ENCODE measurements around the gene TGFBR2. TPM values are rescaled to one million over a fixed set of nuclear protein-coding genes. Genes with fewer than 3 reads are reported as not detected.

Gene TGFBR2
- total RNA-seq, 1 experiment from 2014 or later, result 22.5 TPM

DNA sequence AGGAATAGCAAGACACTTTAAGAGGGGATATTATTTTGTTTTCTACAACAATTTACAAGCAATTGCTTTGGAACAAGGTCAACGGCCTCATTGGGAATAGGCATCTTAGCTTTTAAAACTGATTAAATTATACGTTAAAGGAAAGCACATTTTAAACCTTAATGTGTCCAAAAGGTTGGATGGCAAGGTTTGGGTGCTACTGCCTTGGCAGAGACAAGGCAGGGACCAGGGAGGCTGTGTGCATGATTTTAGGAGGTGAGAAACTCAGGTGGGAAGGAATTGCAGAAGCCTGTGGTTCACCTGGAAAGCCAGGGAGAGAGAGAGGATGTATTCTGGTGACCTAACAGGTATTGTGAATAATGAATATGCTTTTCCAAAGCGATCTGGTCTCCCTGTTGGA is 54.3 kb downstream of the TGFBR2 start:
- no peaks in the 10 kb centered on the region for H3K27me3 ChIP-seq (ENCODE audit: insufficient read depth, low read length)
- TF ChIP-seq EZH2 (IDR thresholded peaks at IDR 0.05), result no peak
- no peak for TF ChIP-seq CBX3 (IDR thresholded peaks at IDR 0.05; ENCODE audit: low read depth)
- no peak for TF ChIP-seq FOSL1 (IDR thresholded peaks at IDR 0.05; ENCODE audit: low read depth)
- no peak for TF ChIP-seq EZH2phosphoT487 (IDR thresholded peaks at IDR 0.05; ENCODE audit: borderline replicate concordance)
- TF ChIP-seq, protein P1, sequence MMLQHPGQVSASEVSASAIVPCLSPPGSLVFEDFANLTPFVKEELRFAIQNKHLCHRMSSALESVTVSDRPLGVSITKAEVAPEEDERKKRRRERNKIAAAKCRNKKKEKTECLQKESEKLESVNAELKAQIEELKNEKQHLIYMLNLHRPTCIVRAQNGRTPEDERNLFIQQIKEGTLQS (IDR thresholded peaks at IDR 0.05), result no peak
- no peak for TF ChIP-seq TCF7L2 (IDR thresholded peaks at IDR 0.05; ENCODE audit: borderline replicate concordance, extremely low read depth, insufficient read depth, insufficient read length)
- no peak for TF ChIP-seq SP1 (IDR thresholded peaks at IDR 0.05; ENCODE audit: low read depth)
- no peak for TF ChIP-seq ZFX (IDR thresholded peaks at IDR 0.05)
- TF ChIP-seq POLR2A (IDR thresholded peaks at IDR 0.05; ENCODE audit: borderline replicate concordance, extremely low read depth, insufficient read depth, insufficient read length), result no peak
- TF ChIP-seq YY1 (IDR thresholded peaks at IDR 0.05; ENCODE audit: extremely low read depth, insufficient replicate concordance, low read depth, low read length), result no peak
- ATAC-seq (no peak), DNase-seq (ENCODE audit: low read depth, low spot score) (no peak)
- intact Hi-C loops (cut with micrococcal nuclease), result no loop called here
- BruUV-seq (replicated peaks), result no TSS peak
- peaks cover 9 to 41% of the 10 kb centered on the region in 2 experiments; a peak in 3 of 4 replicates for H3K36me3 ChIP-seq (ENCODE audit: control insufficient read depth in 1 of 2, insufficient read depth in 2 of 2, low read length in 2 of 2)
- peaks cover 88% of the 10 kb centered on the region for H3K79me2 ChIP-seq (ENCODE audit: insufficient read depth, low read length)
- CTCF ChIA-PET, result no interaction called here
- peaks cover 6% of the 10 kb centered on the region for H4K20me1 ChIP-seq (ENCODE audit: insufficient read depth)
- no peak overlapping the region for H2AFZ ChIP-seq (ENCODE audit: low read depth, low read length, poor library complexity, severe bottlenecking)
- no peaks in the 10 kb centered on the region for H3K9me2 ChIP-seq (ENCODE audit: insufficient read depth)
- RAD21 ChIA-PET (ENCODE audit: low non-redundant PET in 1 of 2, low total read pairs in 2 of 2, uncharacterized antibody in 2 of 2, unreplicated experiment in 2 of 2), result no interaction called here
- no peak overlapping the region for H3K4me3 ChIP-seq (replicated peaks in 1 of 2; ENCODE audit: low read depth in 1 of 2, low read length in 2 of 2)
- peak overlapping the region; percentile 85 for H3K4me2 ChIP-seq (ENCODE audit: low read length)
- peak overlapping the region; percentile 99; the same call in 1 of the 2 replicates for H3K27ac ChIP-seq (ENCODE audit: low read depth, low read length)
- H3K9ac ChIP-seq (ENCODE audit: low read length), result no peak overlapping the region; the same call in 1 of the 2 replicates
- POLR2A ChIA-PET, result no interaction called here
- no peaks in the 10 kb centered on the region for H3K9me3 ChIP-seq (ENCODE audit: control insufficient read depth in 1 of 2, insufficient read depth in 1 of 2, low read depth in 1 of 2, low read length in 2 of 2)
- H3K4me1 ChIP-seq (ENCODE audit: control insufficient read depth in 1 of 2, insufficient read depth in 2 of 2, low read length in 2 of 2), result peaks cover 80 to 85% of the 10 kb centered on the region in 2 experiments
